ENCODE results near the gene TREM1.

DNA sequence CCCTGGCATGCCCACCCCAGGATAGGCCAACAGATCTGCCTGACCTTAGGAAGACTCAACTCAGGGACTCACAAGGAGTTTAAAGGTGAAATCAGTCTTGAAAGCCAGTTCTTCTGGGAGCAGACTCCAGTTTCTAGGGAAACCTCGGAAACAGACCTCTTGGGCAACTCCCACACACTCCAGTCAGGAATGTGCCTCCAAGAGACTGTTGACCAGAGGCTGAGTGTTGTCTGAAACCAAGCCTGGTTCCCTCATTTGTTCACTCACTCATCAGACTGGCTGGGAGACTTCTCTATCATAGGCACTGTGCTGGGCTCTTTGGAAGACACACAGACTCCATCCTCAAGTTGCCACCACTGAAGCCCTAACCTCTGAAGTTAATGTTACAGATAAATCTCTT lies 1.8 kb downstream of the TREM1 start:
- TF ChIP-seq, protein P1, sequence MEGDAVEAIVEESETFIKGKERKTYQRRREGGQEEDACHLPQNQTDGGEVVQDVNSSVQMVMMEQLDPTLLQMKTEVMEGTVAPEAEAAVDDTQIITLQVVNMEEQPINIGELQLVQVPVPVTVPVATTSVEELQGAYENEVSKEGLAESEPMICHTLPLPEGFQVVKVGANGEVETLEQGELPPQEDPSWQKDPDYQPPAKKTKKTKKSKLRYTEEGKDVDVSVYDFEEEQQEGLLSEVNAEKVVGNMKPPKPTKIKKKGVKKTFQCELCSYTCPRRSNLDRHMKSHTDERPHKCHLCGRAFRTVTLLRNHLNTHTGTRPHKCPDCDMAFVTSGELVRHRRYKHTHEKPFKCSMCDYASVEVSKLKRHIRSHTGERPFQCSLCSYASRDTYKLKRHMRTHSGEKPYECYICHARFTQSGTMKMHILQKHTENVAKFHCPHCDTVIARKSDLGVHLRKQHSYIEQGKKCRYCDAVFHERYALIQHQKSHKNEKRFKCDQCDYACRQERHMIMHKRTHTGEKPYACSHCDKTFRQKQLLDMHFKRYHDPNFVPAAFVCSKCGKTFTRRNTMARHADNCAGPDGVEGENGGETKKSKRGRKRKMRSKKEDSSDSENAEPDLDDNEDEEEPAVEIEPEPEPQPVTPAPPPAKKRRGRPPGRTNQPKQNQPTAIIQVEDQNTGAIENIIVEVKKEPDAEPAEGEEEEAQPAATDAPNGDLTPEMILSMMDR (IDR thresholded peaks at IDR 0.05), result no peak
- TF ChIP-seq POLR2AphosphoS5 (IDR thresholded peaks at IDR 0.05), result no peak
